Measurements from ENCODE around the gene PI4KA. TPM values are rescaled to one million over a fixed set of nuclear protein-coding genes. Genes with fewer than 3 reads are reported as not detected.
A peak's percentile ranks its signal among the peaks of the same experiment; 100 is the strongest.
"Not testable (repeated sequence)": the region's sequence is repeated elsewhere in the genome, so short reads cannot be mapped to it uniquely, and the experiment has no call there.

Gene PI4KA
- total RNA-seq, 1 donor from 2014 or later: 140 TPM

- H3K4me3 Mint-ChIP-seq (ENCODE audit: low read depth): no peak overlapping the region
- TF ChIP-seq CTCF (IDR thresholded peaks at IDR 0.05; ENCODE audit: unreplicated experiment): no peak
Observed at GRCh38 chr22:20721409-20722218, 137.0 kb downstream of the PI4KA start.

GRCh38 chr22:20720692-20721408, 137.8 kb downstream of the PI4KA start:
- no peak for TF ChIP-seq CTCF (IDR thresholded peaks at IDR 0.05; ENCODE audit: unreplicated experiment)
- DNase-seq (ENCODE audit: low spot score, unreplicated experiment): no peak
- H3K9me3 Mint-ChIP-seq (ENCODE audit: low read depth): no peaks in the 10 kb centered on the region
- H3K36me3 Mint-ChIP-seq (ENCODE audit: insufficient read depth): peaks cover 12% of the 10 kb centered on the region
- H3K4me1 Mint-ChIP-seq (ENCODE audit: low read depth): no peaks in the 10 kb centered on the region
- no peak overlapping the region for H3K4me3 Mint-ChIP-seq (ENCODE audit: low read depth)
- H3K27me3 Mint-ChIP-seq: no peaks in the 10 kb centered on the region
- H3K27ac Mint-ChIP-seq: peak overlapping the region; percentile 79

More at GRCh38 chr22:20721409-20722218, 137.0 kb downstream of the PI4KA start:
- H3K4me1 Mint-ChIP-seq (ENCODE audit: low read depth): no peaks in the 10 kb centered on the region
- no peaks in the 10 kb centered on the region for H3K27me3 Mint-ChIP-seq
- H3K9me3 Mint-ChIP-seq (ENCODE audit: low read depth): no peaks in the 10 kb centered on the region
- H3K36me3 Mint-ChIP-seq (ENCODE audit: insufficient read depth): peaks cover 12% of the 10 kb centered on the region
- H3K27ac Mint-ChIP-seq: no peak overlapping the region
- no peak for DNase-seq (ENCODE audit: low spot score, unreplicated experiment)

- DNase-seq (ENCODE audit: low spot score, unreplicated experiment); H3K27me3 Mint-ChIP-seq; H3K9me3 Mint-ChIP-seq (ENCODE audit: low read depth); H3K27ac Mint-ChIP-seq; H3K36me3 Mint-ChIP-seq (ENCODE audit: insufficient read depth); H3K4me3 Mint-ChIP-seq (ENCODE audit: low read depth); H3K4me1 Mint-ChIP-seq (ENCODE audit: low read depth): not testable (repeated sequence)
Observed at GRCh38 chr22:20718727-20719126, 139.9 kb downstream of the PI4KA start.

GRCh38 chr22:20717981-20718380, 140.6 kb downstream of the PI4KA start:
- H3K36me3 Mint-ChIP-seq (ENCODE audit: insufficient read depth); H3K27ac Mint-ChIP-seq; H3K4me3 Mint-ChIP-seq (ENCODE audit: low read depth); H3K27me3 Mint-ChIP-seq; H3K4me1 Mint-ChIP-seq (ENCODE audit: low read depth); H3K9me3 Mint-ChIP-seq (ENCODE audit: low read depth); DNase-seq (ENCODE audit: low spot score, unreplicated experiment): not testable (repeated sequence)

GRCh38 chr22:20717213-20717866, 141.3 kb downstream of the PI4KA start:
- H3K27me3 Mint-ChIP-seq; DNase-seq (ENCODE audit: low spot score, unreplicated experiment); H3K36me3 Mint-ChIP-seq (ENCODE audit: insufficient read depth); H3K4me1 Mint-ChIP-seq (ENCODE audit: low read depth); H3K4me3 Mint-ChIP-seq (ENCODE audit: low read depth); H3K9me3 Mint-ChIP-seq (ENCODE audit: low read depth); H3K27ac Mint-ChIP-seq: not testable (repeated sequence)

- not testable (repeated sequence) for H3K36me3 Mint-ChIP-seq (ENCODE audit: insufficient read depth); H3K4me3 Mint-ChIP-seq (ENCODE audit: low read depth); DNase-seq (ENCODE audit: low spot score, unreplicated experiment); H3K4me1 Mint-ChIP-seq (ENCODE audit: low read depth); H3K9me3 Mint-ChIP-seq (ENCODE audit: low read depth); H3K27ac Mint-ChIP-seq; H3K27me3 Mint-ChIP-seq
Observed at GRCh38 chr22:20713116-20713515, 145.5 kb downstream of the PI4KA start.

GRCh38 chr22:20709966-20710365, 148.6 kb downstream of the PI4KA start:
- H3K36me3 Mint-ChIP-seq (ENCODE audit: insufficient read depth); H3K4me1 Mint-ChIP-seq (ENCODE audit: low read depth); DNase-seq (ENCODE audit: low spot score, unreplicated experiment); H3K27ac Mint-ChIP-seq; H3K27me3 Mint-ChIP-seq; H3K9me3 Mint-ChIP-seq (ENCODE audit: low read depth); H3K4me3 Mint-ChIP-seq (ENCODE audit: low read depth): not testable (repeated sequence)

- H3K36me3 Mint-ChIP-seq (ENCODE audit: insufficient read depth); H3K4me1 Mint-ChIP-seq (ENCODE audit: low read depth); DNase-seq (ENCODE audit: low spot score, unreplicated experiment); H3K4me3 Mint-ChIP-seq (ENCODE audit: low read depth); H3K9me3 Mint-ChIP-seq (ENCODE audit: low read depth): not testable (repeated sequence)
- peaks cover 16% of the 10 kb centered on the region for H3K27me3 Mint-ChIP-seq
- H3K27ac Mint-ChIP-seq: peak overlapping the region; percentile 49
Observed at GRCh38 chr22:20707549-20708118, 151.0 kb downstream of the PI4KA start.

Data from progenitor cell of endocrine pancreas (in vitro differentiated cells).